ENCODE data around the gene CD38. TPM values are rescaled to one million over a fixed set of nuclear protein-coding genes. Genes with fewer than 3 reads are reported as not detected.
"Not testable (repeated sequence)": the region's sequence is repeated elsewhere in the genome, so short reads cannot be mapped to it uniquely, and the experiment has no call there.

Gene CD38
- total RNA-seq, 1 donor from 2014 or later, result not detected

- TF ChIP-seq, protein P1, sequence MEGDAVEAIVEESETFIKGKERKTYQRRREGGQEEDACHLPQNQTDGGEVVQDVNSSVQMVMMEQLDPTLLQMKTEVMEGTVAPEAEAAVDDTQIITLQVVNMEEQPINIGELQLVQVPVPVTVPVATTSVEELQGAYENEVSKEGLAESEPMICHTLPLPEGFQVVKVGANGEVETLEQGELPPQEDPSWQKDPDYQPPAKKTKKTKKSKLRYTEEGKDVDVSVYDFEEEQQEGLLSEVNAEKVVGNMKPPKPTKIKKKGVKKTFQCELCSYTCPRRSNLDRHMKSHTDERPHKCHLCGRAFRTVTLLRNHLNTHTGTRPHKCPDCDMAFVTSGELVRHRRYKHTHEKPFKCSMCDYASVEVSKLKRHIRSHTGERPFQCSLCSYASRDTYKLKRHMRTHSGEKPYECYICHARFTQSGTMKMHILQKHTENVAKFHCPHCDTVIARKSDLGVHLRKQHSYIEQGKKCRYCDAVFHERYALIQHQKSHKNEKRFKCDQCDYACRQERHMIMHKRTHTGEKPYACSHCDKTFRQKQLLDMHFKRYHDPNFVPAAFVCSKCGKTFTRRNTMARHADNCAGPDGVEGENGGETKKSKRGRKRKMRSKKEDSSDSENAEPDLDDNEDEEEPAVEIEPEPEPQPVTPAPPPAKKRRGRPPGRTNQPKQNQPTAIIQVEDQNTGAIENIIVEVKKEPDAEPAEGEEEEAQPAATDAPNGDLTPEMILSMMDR (IDR thresholded peaks at IDR 0.05), result no peak
- peaks cover 1% of the 10 kb centered on the region for H3K27me3 Mint-ChIP-seq (ENCODE audit: low read depth)
- H3K4me3 Mint-ChIP-seq (ENCODE audit: unreplicated experiment), result no peak overlapping the region
- H3K9me3 Mint-ChIP-seq (ENCODE audit: low read depth), result no peaks in the 10 kb centered on the region
- H3K4me1 Mint-ChIP-seq (ENCODE audit: low read depth), result peaks cover 8% of the 10 kb centered on the region
- H3K27ac Mint-ChIP-seq (ENCODE audit: unreplicated experiment), result no peak overlapping the region
- DNase-seq (ENCODE audit: low spot score), result no peak
- H3K36me3 Mint-ChIP-seq (ENCODE audit: low read depth), result no peaks in the 10 kb centered on the region
Observed at GRCh38 chr4:15837591-15837990, 59.5 kb downstream of the CD38 start.

DNA sequence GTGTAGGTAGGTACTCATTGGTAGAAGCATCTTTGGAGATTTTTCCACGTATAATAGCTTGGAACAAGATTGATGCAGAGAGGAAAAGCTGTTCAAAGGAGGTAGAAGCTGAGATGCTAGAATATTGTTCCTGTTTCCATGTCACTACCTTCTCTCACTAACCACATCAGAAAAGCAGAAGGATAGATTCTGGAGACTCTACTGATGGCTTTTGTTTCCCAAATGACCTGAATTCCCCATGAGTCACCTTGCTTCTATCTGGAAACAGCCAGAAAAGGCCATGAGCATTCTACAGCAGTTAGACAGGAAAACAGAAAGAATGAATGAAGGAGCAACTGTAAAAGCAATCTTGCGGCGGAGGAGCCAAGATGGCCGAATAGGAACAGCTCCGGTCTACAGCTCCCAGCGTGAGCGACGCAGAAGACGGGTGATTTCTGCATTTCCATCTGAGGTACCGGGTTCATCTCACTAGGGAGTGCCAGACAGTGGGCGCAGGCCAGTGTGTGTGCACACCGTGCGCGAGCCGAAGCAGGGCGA lies 63.1 kb downstream of the CD38 start:
- not testable (repeated sequence) for H3K36me3 Mint-ChIP-seq (ENCODE audit: low read depth); H3K9me3 Mint-ChIP-seq (ENCODE audit: low read depth); H3K4me1 Mint-ChIP-seq (ENCODE audit: low read depth); H3K27ac Mint-ChIP-seq (ENCODE audit: unreplicated experiment); DNase-seq (ENCODE audit: low spot score); H3K27me3 Mint-ChIP-seq (ENCODE audit: low read depth); H3K4me3 Mint-ChIP-seq (ENCODE audit: unreplicated experiment)

- Mint-ChIP-seq H3K9me3 (ENCODE audit: low read depth) (no peaks in the 10 kb centered on the region), H3K4me1 (ENCODE audit: low read depth) (no peaks in the 10 kb centered on the region), H3K36me3 (ENCODE audit: low read depth) (no peaks in the 10 kb centered on the region), H3K4me3 (ENCODE audit: unreplicated experiment) (no peak overlapping the region), H3K27me3 (ENCODE audit: low read depth) (no peaks in the 10 kb centered on the region), H3K27ac (ENCODE audit: unreplicated experiment) (no peak overlapping the region)
- TF ChIP-seq, protein P1 (IDR thresholded peaks at IDR 0.05), result no peak
- DNase-seq (ENCODE audit: low spot score), result no peak
Observed at GRCh38 chr4:15847746-15848145, 69.6 kb downstream of the CD38 start.

- no peak for DNase-seq (ENCODE audit: low spot score)
- no peak overlapping the region for H3K4me3 Mint-ChIP-seq (ENCODE audit: unreplicated experiment)
- H3K9me3 Mint-ChIP-seq (ENCODE audit: low read depth), result no peaks in the 10 kb centered on the region
- TF ChIP-seq, protein P1 (IDR thresholded peaks at IDR 0.05), result peak; percentile 7
- H3K27ac Mint-ChIP-seq (ENCODE audit: unreplicated experiment), result no peak overlapping the region
- no peaks in the 10 kb centered on the region for H3K4me1 Mint-ChIP-seq (ENCODE audit: low read depth)
- no peaks in the 10 kb centered on the region for H3K27me3 Mint-ChIP-seq (ENCODE audit: low read depth)
- H3K36me3 Mint-ChIP-seq (ENCODE audit: low read depth), result no peaks in the 10 kb centered on the region
Observed at GRCh38 chr4:15848191-15848842, 70.2 kb downstream of the CD38 start.

DNA sequence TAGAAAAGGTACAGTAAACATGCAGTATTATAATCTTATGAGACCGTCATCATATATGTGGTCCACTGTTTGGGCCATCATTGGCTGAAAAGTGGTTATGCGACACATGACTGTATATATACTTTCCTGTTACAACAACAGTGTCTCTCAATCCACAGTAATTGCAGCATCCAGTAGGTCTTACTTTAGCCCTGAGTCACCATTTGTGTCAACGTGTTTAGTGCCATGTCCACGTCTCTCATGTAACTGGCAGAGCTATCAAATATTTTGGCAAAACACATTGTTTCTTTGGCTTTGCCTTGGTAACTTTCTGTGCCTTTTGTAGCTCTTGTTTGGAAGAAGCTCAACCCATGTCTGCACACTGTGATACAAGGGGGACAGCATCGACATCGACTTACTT lies 73.8 kb downstream of the CD38 start:
- no peaks in the 10 kb centered on the region for H3K36me3 Mint-ChIP-seq (ENCODE audit: low read depth)
- no peak for DNase-seq (ENCODE audit: low spot score)
- no peak overlapping the region for H3K27ac Mint-ChIP-seq (ENCODE audit: unreplicated experiment)
- TF ChIP-seq, protein P1 (IDR thresholded peaks at IDR 0.05), result no peak
- no peak overlapping the region for H3K4me3 Mint-ChIP-seq (ENCODE audit: unreplicated experiment)
- H3K9me3 Mint-ChIP-seq (ENCODE audit: low read depth), result no peaks in the 10 kb centered on the region
- H3K4me1 Mint-ChIP-seq (ENCODE audit: low read depth), result peaks cover 8% of the 10 kb centered on the region
- H3K27me3 Mint-ChIP-seq (ENCODE audit: low read depth), result no peaks in the 10 kb centered on the region

DNA sequence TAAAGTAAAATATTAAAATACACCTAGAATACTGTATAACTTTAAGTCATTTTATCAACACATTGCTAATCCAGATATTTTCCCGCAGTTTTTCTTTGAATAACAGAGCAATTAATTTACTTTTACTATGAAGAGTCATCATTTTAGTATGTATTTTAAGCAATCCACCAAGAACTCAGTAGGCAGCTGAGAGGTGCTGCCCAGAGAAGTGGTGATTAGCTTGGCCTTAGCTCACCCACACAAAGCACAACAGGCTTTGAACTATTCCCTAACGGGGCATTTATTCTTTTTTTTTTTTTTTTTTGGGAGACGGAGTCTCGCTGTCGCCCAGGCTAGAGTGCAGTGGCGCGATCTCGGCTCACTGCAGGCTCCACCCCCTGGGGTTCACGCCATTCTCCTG lies 74.4 kb downstream of the CD38 start:
- TF ChIP-seq, protein P1 (IDR thresholded peaks at IDR 0.05), result no peak
- no peak overlapping the region for H3K4me3 Mint-ChIP-seq (ENCODE audit: unreplicated experiment)
- H3K27me3 Mint-ChIP-seq (ENCODE audit: low read depth), result no peaks in the 10 kb centered on the region
- no peaks in the 10 kb centered on the region for H3K9me3 Mint-ChIP-seq (ENCODE audit: low read depth)
- H3K36me3 Mint-ChIP-seq (ENCODE audit: low read depth), result no peaks in the 10 kb centered on the region
- peaks cover 8% of the 10 kb centered on the region for H3K4me1 Mint-ChIP-seq (ENCODE audit: low read depth)
- no peak for DNase-seq (ENCODE audit: low spot score)
- H3K27ac Mint-ChIP-seq (ENCODE audit: unreplicated experiment), result no peak overlapping the region
